ENCODE results near the gene TBC1D14. TPM values are rescaled to one million over a fixed set of nuclear protein-coding genes. Genes with fewer than 3 reads are reported as not detected.

TBC1D14 gene
- total and polyA plus RNA-seq, 2 of the 4 experiments (the other 2 are of a cell fraction) = 31.7 to 40.7 TPM

- TF ChIP-seq CEBPB (IDR thresholded peaks at IDR 0.05; ENCODE audit: low read depth, low read length) = no peak
Measured at GRCh38 chr4:6891436-6892170, 18.0 kb upstream of the TBC1D14 start (continued).

GRCh38 chr4:6892190-6892908, 17.3 kb upstream of the TBC1D14 start:
- no peaks in the 10 kb centered on the region for H3K36me3 ChIP-seq (ENCODE audit: control insufficient read depth, insufficient read depth, low read length)
- peak overlapping the region; percentile 21; the same call in 1 of the 2 replicates for H3K18ac ChIP-seq (ENCODE audit: low read depth, low read length)
- POLR2A ChIA-PET (ENCODE audit: unreplicated experiment) = no interaction called here
- peaks cover 5% of the 10 kb centered on the region; the same call in 1 of the 2 replicates for H3K9me1 ChIP-seq (ENCODE audit: insufficient read depth, low read length)
- BruUV-seq (replicated peaks) = no TSS peak
- peak overlapping the region; percentile 95 for H2AFZ ChIP-seq (replicated peaks; ENCODE audit: low read length, poor library complexity)
- peak overlapping the region; percentile 44; the same call in 1 of the 2 replicates for H2AK5ac ChIP-seq (ENCODE audit: low read depth, low read length)
- H3K4me3 ChIP-seq (ENCODE audit: insufficient read depth, low read depth, low read length) = no peak overlapping the region
- peak overlapping the region; percentile 87 for H2AK9ac ChIP-seq (replicated peaks; ENCODE audit: low read depth, low read length, poor library complexity)
- ATAC-seq (ENCODE audit: low read depth) (peak; percentile 49), DNase-seq (peak; percentile 79)
- intact Hi-C loops (cut with micrococcal nuclease) = loop anchor here (1.0 to 5.0 kb wide), 2 partner anchors 95 to 178 kb away; no protein-coding TSS in a partner anchor
- H3K56ac ChIP-seq (ENCODE audit: extremely low read depth, insufficient read depth, low read length) = no peak overlapping the region
- peak overlapping the region; percentile 68 for H2BK20ac ChIP-seq (ENCODE audit: low read depth, low read length)
- H2BK5ac ChIP-seq (ENCODE audit: low read depth, low read length, poor library complexity, severe bottlenecking) = peak overlapping the region; percentile 69
- H3K23ac ChIP-seq (ENCODE audit: low read depth, low read length) = peak overlapping the region; percentile 63; the same call in 1 of the 2 replicates
- dilution Hi-C loops (cut with HindIII; ENCODE audit: low sequenced_read_pairs, unreplicated experiment) = no loop called here
- H3K79me1 ChIP-seq (ENCODE audit: low read depth in 1 of 2, low read length in 2 of 2) = no peaks in the 10 kb centered on the region
- H4K8ac ChIP-seq (ENCODE audit: low read depth in 2 of 2, low read length in 2 of 2) = peak overlapping the region; percentile 14 to 83; a peak in 3 of 4 replicates
- CTCF ChIA-PET = no interaction called here
- H4K5ac ChIP-seq (ENCODE audit: low read depth, low read length) = peak overlapping the region; percentile 19
- no peaks in the 10 kb centered on the region for H3K9me3 ChIP-seq (ENCODE audit: control insufficient read depth, insufficient read depth, low read length)
- peak overlapping the region; percentile 86 for H4K91ac ChIP-seq (ENCODE audit: insufficient read depth, low read depth, low read length)
- peak overlapping the region; percentile 61; the same call in 1 of the 2 replicates for H3K14ac ChIP-seq (replicated peaks; ENCODE audit: low read depth, low read length)
- H2BK15ac ChIP-seq (ENCODE audit: low read depth, low read length) = peak overlapping the region; percentile 4; the same call in 1 of the 3 replicates
- peak overlapping the region; percentile 2 for H3K4me2 ChIP-seq (ENCODE audit: low read depth, low read length)
- H3K4ac ChIP-seq (ENCODE audit: low read depth, low read length) = peak overlapping the region; percentile 63
- TF ChIP-seq MAZ (IDR thresholded peaks at IDR 0.05; ENCODE audit: borderline replicate concordance, low read depth, low read length) (0 out of 2 replicates have a peak, but pooled peaks have one; percentile 16), NFE2L2 (IDR thresholded peaks at IDR 0.05; ENCODE audit: low read depth, low read length) (peak; percentile 63), RAD21 (IDR thresholded peaks at IDR 0.05; ENCODE audit: low read length) (peak; percentile 29; the same call in 1 of the 2 replicates), MXI1 (IDR thresholded peaks at IDR 0.05; ENCODE audit: borderline replicate concordance, low read depth, low read length) (no peak)
- TF ChIP-seq, protein P1, sequence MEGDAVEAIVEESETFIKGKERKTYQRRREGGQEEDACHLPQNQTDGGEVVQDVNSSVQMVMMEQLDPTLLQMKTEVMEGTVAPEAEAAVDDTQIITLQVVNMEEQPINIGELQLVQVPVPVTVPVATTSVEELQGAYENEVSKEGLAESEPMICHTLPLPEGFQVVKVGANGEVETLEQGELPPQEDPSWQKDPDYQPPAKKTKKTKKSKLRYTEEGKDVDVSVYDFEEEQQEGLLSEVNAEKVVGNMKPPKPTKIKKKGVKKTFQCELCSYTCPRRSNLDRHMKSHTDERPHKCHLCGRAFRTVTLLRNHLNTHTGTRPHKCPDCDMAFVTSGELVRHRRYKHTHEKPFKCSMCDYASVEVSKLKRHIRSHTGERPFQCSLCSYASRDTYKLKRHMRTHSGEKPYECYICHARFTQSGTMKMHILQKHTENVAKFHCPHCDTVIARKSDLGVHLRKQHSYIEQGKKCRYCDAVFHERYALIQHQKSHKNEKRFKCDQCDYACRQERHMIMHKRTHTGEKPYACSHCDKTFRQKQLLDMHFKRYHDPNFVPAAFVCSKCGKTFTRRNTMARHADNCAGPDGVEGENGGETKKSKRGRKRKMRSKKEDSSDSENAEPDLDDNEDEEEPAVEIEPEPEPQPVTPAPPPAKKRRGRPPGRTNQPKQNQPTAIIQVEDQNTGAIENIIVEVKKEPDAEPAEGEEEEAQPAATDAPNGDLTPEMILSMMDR (conservative IDR thresholded peaks at IDR 0.05; ENCODE audit: low read depth, low read length) = peak; percentile 31; the same call in 1 of the 2 replicates
- 12% methylated on average over 5 of the region's 20 CpGs; no CpG with 5 or more reads in 1 of the 2 experiments for WGBS, 2 experiments (ENCODE audit: extremely low coverage in 2 of 2, insufficient read length in 1 of 2)
- peaks cover 22% of the 10 kb centered on the region for H3K4me1 ChIP-seq (ENCODE audit: control insufficient read depth, insufficient read depth, low read length)
- peak overlapping the region; percentile 83 for H2BK120ac ChIP-seq (ENCODE audit: low read depth, low read length)
- in situ Hi-C loops (cut with MboI; ENCODE audit: low sequenced_read_pairs) = no loop called here
- peak overlapping the region; percentile 99; the same call in 1 of the 2 replicates for H3K27ac ChIP-seq (ENCODE audit: insufficient read depth, low read length)
- H3K27me3 ChIP-seq (ENCODE audit: control insufficient read depth, insufficient read depth, low read length) = no peaks in the 10 kb centered on the region
- H3K9ac ChIP-seq (ENCODE audit: low read depth, low read length) = no peak overlapping the region
- H4K20me1 ChIP-seq (ENCODE audit: insufficient read depth, low read length) = no peaks in the 10 kb centered on the region
